GM21717 (cell line): ENCODE data around the gene ADPRHL1.

ENCODE experiments used
- ATAC-seq: cut with Tn5 transposase; IDR thresholded peaks from one replicate; pipeline ENCODE4 v1.9.1; 2021; ENCODE audit warnings: mild to moderate bottlenecking, moderate library complexity; ENCODE audit not compliant: unreplicated experiment

The ADPRHL1 gene

DNA sequence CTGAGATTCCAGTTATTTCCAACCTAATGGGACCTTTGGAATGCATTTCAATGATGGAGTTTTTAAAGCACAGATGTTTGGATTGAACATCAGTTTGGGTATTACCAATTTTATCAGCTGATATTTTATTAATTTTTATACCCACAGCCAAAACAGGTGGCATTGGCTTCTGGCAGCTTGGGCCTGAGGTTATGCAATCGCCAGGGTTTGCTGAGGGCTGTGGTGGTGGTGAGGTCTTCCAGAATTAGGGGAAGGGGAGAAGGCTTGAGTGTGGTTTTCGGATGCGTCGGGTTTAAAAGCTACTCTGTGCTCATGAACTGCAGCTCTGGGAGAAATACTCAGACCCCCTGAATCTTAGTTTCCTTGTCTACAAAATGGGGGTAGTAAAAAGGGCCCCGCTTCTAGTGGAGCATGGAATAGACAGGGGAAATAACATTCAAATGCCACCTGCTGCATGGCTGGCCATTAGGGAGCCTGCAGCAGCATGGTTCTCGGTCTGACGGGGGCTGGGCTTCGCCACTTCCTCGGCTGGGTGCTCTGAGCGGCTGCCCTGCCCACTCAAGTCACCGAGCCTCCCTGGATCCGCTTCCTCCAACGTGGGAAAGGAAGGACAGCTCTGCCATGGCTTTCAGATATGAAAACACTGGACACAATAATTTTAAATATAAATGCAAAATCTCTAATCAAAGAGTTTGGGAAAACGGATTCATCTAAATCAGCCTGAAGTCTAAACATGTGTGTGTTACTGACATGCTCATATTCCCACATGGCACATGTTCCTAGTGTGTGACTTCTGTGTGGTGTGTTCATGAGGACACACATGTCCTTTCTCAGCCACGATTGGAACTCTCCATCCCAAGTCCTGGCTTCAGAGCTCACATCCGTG, 35.2 kb downstream of the ADPRHL1 start:
- no peak for ATAC-seq

DNA sequence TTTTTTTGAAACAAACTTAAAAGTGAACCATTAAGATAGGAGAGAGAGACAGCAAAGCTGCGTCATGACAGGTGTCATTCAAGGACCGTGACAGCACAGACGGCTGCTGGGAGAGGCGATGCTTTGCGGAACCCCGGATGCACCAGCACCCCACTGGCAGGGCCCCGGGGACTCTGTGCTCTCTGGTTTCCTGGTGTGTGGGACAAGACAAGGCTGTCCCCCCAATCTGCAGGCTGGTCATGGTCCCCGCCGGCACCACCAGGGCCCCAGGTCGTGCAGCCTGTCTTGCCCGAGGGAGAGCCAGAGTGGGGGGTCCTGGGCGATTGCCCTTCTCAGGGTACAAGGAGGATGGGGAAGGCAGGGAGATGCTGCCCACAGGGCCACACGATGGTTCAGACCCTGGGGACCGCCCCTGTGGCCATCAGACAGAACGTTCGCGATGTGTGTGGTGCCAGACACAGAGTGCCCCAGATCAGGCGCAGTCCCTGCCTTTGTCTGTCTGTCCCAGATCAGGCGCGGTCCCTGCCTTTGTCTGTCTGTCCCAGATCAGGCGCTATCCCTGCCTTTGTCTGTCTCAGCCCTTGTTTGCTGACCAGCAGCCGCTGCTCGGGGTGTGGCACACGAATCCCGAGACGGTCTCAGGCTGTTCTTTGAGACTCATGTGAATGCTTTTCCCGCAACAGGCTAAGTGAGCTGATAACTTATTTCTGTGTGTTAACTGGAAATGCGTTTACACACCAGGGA, 36.1 kb downstream of the ADPRHL1 start:
- no peak for ATAC-seq

DNA sequence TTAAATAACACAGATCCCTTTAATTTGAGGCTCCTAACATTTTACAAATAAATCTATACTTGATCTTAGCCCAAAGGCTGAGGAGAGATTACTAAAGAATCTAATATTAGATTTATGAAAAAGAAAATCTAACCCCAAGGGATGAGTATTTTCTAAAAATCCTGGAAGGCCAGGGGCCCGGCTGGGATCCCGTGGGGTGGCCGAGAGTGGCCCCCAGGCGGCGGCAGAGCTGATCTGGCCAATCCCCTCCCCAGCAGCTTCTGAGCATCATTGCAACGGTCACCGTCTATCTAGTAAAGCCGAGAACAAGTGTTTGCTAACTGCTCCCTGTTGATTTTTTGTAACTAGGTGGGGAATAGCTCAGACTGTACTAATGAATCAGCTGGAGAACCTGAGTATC, 37.5 kb downstream of the ADPRHL1 start:
- no peak for ATAC-seq

DNA sequence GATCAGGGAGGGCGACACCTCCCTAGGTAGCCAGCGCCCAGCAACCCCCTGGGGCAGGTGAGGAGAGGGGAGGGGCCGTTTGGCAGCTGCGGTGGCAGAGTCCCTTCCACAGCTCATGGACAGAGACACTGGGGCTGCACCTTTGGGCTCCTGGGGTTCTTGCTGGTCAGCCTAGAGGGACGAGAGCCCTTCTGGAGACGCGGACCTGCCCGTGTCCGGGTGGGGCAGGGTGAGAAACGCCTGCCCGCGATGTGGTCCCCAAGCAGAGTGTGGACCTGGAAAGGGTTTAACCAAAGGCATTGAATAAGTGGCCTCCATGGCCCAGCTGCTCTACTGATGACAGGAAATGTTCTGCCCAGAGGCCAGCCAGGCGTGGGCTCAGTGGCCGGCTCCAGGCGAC, 38.3 kb downstream of the ADPRHL1 start:
- no peak for ATAC-seq

DNA sequence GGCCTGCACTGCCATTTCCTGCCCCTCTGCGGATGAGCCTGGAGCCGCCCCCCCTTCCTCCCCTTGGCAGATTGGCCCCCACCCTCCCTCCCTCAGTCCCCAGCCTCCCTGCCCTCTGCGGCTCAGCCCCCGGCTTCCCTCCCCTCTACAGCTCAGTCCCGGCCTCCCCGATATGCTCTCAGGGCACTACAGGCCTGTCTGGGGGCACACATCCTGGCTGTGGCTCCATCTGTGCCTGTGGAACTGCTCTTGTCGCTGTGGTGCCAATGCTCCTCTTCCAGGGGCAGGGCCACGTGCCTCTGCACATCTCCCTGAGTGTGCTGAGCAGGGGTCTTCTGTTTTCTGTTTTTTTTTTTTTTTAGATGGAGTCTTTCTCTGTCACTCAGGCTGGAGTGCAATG, 39.0 kb downstream of the ADPRHL1 start:
- no peak for ATAC-seq

DNA sequence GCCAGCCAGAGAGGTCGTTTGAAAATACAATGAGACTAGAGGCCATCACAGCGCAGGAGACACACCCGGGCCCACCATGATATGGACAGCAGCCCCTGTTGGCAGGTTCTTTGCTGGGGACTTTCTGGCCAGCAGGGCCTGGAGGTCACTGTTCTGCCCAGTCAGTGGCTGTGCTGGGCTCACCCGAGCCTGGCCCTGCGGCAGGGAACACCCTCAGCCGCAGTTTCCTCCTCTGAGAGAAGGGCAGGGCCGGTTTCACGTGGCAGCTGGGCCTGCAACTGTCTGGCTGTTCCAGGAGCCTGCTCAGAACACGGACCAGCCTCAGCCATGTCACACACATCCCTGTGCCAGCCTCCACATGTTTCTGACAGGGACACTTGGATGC, 39.4 kb downstream of the ADPRHL1 start:
- no peak for ATAC-seq

DNA sequence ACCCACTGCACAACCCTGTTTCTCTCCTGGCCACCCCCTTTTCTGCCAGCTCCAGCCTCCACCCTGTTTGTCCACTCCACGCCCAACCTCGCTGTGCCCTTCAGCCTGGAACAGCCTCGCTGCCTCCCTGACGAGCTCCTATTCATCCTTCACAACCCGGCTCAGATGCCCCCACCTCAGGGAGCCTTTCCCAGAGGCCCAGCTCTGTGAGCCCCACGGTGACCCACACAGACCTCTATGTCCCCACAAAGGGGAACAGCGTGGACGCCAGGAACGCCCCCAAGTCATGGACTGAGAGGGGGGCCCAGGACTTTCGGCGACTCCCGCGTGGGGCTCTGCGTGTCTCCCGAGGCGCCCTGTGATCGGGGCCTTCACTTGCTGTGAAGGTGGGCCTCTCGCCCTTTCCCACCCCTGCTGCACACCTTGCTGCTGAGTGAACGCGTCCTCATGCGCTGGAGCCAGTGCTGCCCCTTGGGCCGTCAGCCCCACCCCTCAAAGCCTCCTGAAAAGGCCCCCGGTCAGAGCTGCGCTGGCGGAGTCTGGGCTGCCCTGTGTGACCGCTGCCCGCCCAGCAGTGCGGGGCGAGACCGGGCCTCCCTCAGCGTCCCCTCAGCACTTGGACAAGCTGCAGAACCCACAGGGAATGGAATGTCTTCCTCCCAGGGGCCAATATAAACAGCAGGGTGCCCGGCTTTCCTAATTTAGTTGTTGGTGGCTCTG, 40.0 kb downstream of the ADPRHL1 start:
- no peak for ATAC-seq

DNA sequence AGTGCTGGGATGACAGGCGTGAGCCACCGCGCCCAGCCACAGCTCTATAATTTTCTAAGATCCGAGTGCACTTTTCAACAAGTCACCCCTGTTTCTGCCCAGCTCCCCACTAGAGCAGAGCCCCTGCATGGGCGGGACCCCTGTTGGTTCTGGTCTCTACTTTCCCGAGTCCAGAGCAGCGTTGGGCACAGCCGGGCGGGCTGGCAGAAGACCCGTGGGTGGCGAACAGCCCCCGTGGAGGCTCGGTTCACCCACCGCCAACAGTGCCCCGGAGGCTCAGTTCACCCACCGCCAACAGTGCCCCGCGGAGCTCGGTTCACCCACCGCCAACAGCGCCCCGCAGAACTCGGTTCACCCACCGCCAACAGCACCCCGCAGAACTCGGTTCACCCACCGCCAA, 40.8 kb downstream of the ADPRHL1 start:
- no peak for ATAC-seq

DNA sequence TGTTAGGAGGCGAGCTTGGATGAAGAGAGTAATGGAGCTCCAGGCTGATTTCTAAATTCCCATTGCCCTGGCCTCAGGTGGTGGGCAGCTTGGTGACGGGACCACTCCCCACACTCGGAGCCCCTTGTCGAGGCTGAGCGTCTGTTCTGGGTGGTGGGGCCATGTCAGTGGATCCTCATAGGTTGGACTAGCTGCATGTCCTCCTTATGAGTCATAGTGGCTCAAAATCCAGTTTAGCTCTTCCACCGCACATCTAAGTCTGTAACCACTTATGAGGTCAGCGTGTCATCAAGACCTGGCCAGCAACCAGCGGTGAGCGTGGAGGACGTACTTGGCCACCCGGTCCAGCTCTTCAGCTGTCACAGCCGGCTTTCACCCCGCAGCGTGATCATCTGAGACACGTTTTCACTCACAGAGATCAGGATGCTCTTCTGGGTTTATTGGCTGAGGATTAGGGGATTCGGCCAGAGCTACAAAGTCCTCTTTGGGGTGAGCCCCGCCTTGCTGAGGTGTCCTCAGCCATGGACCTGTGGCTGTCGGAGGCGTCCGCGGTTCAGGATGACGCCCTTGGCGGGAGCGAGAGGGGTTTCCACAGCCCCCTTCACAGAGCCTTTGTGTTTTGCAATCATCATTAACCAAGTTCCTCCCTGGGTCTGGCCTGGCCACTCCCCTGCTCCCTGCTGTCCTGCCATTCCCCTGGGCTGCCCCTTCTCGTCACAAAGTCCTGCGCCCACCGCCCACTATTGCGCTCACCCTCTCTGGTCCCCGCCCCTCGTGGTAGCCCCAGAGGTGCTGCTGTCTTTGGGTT, 41.9 kb downstream of the ADPRHL1 start:
- no peak for ATAC-seq

DNA sequence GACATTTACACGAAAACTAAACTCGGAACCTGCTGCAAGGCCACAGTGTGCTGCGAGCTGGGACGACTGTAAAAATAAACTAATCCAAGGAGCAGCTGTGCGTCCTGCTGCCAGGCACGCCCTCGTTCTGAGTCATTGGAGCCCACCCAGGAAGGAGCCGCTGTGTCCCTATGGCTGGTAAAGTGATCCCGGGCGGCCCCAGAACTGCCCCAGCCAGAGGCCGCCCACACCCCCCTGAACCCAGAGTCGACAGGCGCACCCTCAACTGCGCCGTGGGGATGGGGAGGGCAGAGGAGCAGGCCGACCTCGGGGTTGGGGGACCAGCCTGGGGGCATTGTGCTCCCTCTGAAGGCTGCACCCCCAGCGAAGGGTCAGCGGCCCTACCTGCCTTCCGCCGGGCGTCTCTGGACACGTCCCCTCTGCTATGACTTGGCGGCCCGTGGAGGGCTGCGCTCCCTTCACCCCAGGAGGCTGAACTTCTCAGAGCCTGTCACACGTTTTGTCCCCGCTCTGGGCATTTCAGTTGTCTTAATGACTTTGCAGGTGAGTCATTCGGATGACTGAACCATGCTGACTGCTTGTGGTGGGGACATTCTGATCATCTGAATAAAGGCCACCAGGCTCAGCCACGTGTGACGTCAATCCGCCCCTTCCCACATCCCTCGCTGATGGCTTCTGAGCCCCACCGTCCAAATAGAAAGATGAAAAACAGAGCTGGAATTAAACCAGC, 42.7 kb downstream of the ADPRHL1 start:
- no peak for ATAC-seq

DNA sequence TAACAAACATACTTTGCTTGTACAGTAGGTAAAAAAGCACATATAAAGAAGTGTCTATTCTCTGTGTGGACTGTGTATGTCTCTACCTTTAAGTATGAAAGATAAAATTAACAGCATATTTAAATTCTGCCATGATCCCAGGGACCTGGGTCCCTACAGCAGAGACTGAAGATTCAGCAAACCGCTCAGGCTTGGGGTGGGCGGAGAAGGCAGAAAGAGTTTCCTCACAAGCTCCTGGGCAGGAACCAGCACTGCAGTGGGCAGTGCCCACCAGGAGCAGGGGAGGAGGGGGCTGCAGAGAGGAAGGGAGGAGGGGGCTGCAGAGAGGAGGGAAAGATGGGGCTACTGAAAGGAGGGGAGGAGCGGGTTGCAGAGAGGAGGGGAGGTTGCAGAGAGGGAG, 44.7 kb downstream of the ADPRHL1 start:
- ATAC-seq, result no peak

DNA sequence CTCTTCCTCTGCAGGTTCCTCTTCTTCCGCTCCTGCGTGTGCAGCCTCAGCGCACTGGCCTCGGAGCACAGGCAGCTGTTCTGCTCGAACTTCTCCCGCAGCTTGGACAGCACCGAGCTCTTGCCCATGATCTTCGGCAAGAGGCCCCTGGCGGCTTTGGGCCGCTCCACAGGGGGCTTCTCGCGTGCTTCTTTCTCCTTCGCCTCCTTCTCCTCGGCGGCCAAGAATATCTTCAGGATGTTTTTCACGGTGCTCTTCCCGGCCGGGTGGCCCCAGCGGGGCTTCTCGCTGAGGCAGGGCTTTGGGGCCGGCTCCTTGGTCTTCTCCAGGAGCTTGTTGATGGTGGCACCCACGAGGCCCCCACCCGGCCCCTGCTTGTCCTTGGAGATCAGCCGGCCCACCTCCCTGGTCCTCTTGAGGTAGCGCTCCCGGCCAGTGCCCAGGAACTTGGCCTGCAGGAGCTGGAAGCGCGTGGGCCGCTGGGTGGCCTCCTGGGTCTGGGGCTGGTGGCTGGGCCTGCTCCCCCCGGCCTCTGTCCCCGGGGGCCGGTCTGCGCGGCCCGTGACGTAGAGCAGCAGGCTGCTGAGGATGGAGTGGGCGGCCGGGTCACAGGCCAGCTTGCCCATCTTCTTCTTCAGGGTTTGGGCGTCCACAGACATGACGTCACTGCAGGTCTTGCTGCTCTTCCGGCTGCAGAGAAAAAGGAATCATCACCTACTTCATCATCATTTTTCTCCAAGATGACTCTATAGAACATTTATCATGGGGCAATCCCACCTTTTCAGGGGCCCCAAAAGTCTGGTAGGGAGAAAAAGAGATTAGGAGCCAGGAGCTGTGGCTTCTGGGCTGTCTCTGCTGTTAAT, 45.5 kb downstream of the ADPRHL1 start:
- ATAC-seq, result no peak

DNA sequence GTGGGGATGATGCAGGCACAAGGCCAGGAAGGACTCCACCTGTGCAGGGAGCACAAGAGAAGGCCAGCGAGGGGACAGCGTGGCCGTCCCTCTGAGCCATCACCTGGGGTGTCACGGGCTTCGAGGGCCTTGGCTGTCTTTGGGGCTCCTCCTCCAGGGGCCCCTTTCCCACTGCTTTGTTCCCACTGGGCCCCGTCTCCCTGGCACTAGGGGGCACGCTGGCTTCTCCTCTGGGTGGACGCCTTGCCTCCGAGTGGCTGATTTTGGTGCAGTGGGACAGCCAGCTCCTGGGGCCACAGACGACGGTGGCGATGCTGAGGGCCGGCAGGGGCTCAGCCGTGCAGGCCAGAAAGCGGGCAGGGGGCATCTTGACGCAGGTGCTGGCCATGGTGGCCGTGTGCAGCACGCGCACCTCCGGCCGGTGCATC, 46.2 kb downstream of the ADPRHL1 start:
- no peak for ATAC-seq

DNA sequence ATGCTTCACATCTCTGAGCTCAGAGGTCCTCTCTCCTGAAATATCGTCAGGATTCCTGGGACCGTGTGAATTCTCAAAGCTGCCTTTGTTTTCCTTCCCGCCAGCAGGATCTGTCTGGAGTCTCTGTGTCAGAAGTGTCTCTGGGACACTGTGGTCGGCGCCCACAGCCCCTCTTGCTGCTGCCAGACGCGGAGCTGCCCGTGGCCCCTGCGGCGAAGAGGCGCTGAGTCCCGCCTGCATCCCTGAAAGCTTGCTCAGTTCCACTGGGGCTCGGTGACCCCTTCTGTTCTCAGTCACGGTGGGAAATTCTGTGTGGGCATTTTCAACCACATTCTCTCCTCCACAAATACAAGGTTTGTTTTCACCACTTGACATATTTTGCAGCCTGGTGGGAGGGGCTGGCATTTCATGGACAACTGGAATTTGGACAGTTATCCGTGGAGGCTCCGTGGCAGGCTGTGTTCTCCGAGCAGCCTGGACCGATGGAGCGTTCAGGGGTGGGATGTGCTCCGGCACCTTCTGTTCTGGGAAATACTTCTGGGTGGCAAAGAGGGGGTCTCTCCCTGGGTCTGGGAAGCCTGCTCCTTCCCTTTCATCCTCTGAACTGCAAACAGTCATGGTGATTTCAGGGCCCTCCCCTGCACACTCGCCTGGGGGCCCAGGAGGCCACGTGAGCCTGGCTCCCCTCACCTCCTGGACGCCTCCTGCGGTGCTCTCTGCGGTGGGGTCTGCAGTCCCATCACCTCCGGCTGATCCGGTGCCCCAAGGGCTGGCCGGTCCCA, 46.8 kb downstream of the ADPRHL1 start:
- ATAC-seq, result no peak

DNA sequence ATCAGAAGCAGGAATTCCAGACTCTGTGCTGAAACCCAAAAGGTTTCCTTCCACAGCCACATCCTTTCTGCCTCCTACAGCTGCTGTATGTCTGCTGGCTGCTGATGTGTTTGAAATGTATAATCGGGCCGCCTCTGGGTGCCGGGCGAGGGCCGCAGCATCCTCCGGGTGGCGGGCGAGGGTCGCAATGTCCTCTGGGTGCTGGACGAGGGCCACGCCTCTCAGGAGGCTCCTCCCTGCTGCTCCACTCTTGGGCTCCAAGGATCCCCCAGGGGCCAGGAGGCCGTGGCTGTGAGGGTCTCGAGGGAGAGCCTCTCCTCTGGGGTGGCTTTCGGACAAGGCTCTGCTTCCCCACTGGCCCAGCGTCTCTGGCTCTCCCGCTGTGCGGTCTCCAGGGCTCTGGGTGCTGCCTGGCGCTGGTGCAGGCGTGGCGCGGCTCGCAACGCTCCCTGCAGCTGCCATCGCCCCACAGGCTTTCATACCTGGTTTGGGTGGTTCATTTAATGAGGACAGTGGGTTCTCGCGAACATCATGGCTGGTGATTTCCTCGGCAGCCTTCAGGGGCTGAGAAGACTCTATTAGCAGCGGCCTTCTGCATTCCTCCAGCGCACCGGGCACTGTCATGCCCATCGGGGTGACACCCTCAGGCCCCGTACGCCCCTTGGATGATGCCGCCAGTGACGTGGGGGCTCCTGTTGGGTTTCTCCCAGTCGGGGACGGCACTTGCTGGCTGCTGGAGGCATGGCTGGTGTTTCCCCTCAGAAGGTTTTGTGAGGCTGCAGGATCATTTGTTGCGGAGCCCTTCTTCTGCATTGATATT, 47.6 kb downstream of the ADPRHL1 start:
- no peak for ATAC-seq

DNA sequence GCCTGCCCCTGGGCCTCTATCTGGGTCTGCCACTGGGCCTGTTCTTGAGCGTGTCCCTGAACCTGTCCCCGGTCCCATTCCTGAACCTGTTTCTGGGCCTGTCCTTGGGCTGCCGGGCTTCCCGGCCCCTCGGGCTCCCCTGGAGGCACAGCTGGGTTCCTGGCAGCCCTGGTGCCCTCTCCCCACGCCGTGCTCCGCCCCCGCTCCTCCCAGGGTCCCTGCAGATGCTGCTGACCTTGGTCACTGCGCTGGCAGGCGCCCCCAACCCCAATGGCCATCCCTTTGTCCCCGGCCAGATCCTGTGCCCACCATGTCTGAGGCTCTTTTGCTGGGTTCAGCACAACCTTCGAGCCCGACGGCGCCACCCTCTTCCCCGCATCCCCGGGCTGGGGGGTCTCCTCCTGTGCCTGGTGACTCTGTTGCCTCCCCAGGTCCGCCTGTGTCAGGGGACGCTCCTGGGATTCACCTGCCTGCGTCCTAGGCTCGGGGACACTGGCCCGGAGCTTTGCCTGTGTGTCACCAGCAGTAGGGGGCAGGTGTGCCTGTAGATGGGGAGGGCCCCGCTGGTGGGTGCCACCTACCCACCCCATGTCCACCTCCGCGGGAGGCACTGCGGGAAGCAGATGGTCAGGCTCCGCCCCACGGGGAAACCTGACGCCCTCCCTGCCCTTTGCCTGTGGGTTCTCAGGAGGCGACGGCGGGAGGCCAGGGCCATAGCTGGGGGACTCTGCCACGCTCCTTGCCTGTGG, 48.4 kb downstream of the ADPRHL1 start:
- no peak for ATAC-seq

DNA sequence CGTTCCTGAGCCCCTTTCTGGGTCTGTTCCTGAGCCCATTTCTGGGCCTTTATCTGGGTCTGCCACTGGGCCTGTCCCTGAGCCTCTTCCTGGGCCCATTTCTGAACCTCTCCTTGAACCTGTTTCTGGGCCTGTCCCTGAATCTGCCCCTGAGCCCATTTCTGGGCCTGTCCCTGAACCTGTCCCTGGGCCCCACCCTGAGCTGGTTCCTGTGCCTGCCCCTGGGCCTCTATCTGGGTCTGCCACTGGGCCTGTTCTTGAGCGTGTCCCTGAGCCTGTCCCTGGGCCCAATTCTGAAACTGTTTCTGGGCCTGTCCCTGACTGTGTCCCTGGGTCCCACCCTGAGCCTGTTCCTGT, 48.9 kb downstream of the ADPRHL1 start:
- ATAC-seq, result no peak
